SJCRH30 (cell line): Measurements from ENCODE around the gene NOXA1. TPM values are rescaled to one million over a fixed set of nuclear protein-coding genes. Genes with fewer than 3 reads are reported as not detected.

ENCODE experiments used
- DNase-seq, 2 experiments: peaks; one replicate each; pipeline ENCODE4 v3.0.0-alpha.2; 2015 to 2020
- H3K27ac ChIP-seq: fragments of 250-450 bp; sonication (Bioruptor Pico); 2 replicates; pipeline ENCODE4 v1.5.1; 2020; ENCODE audit warnings: mild to moderate bottlenecking, moderate library complexity
- H3K27me3 ChIP-seq: fragments of 250-450 bp; sonication (Bioruptor Pico); 2 replicates; pipeline ENCODE4 v1.5.1; 2020; ENCODE audit warnings: mild to moderate bottlenecking, moderate library complexity
- H3K36me3 ChIP-seq: fragments of 250-450 bp; sonication (Bioruptor Pico); 2 replicates; pipeline ENCODE4 v1.5.1; 2020; ENCODE audit warnings: mild to moderate bottlenecking, moderate library complexity
- H3K4me1 ChIP-seq: fragments of 250-450 bp; sonication (Bioruptor Pico); 2 replicates; pipeline ENCODE4 v1.5.1; 2020; ENCODE audit warnings: mild to moderate bottlenecking, moderate library complexity
- H3K4me3 ChIP-seq: fragments of 250-450 bp; sonication (Bioruptor Pico); 2 replicates; pipeline ENCODE4 v1.5.1; 2020; ENCODE audit warnings: mild to moderate bottlenecking, moderate library complexity
- H3K9me3 ChIP-seq: fragments of 250-450 bp; sonication (Bioruptor Pico); replicated peaks from 2 replicates; pipeline ENCODE4 v1.5.1; 2020; ENCODE audit warnings: mild to moderate bottlenecking, moderate library complexity
- total RNA-seq: library from RNA; depleted of rRNA; stranded (reverse); fragments of >200 nt; shearing (Covaris generic); gene quantifications from 2 replicates; pipeline ENCODE4 v1.2.3, GENCODE V29; 2014

NOXA1 gene
- total RNA-seq, 1 experiment from 2014 or later = not detected

- no peak for DNase-seq
- Histone ChIP-seq H3K4me3 (no peak overlapping the region), H3K27ac (no peak overlapping the region), H3K9me3 (no peaks in the 10 kb centered on the region), H3K4me1 (peaks cover 7% of the 10 kb centered on the region; the same call in 1 of the 2 replicates), H3K27me3 (no peaks in the 10 kb centered on the region), H3K36me3 (peaks cover 48% of the 10 kb centered on the region)
Measured at GRCh38 chr9:137454597-137455358, 31.6 kb downstream of the NOXA1 start.

- Histone ChIP-seq H3K4me1 (peaks cover 10% of the 10 kb centered on the region; the same call in 1 of the 2 replicates), H3K9me3 (no peaks in the 10 kb centered on the region), H3K27me3 (no peaks in the 10 kb centered on the region), H3K36me3 (peaks cover 44% of the 10 kb centered on the region), H3K4me3 (no peak overlapping the region), H3K27ac (no peak overlapping the region)
- DNase-seq = no peak
Measured at GRCh38 chr9:137455359-137455991, 32.3 kb downstream of the NOXA1 start.

- Histone ChIP-seq H3K4me1 (peaks cover 10% of the 10 kb centered on the region; the same call in 1 of the 2 replicates), H3K36me3 (peaks cover 44% of the 10 kb centered on the region), H3K9me3 (no peaks in the 10 kb centered on the region), H3K4me3 (no peak overlapping the region), H3K27ac (no peak overlapping the region), H3K27me3 (no peaks in the 10 kb centered on the region)
- no peak for DNase-seq
Measured at GRCh38 chr9:137456061-137456863, 33.1 kb downstream of the NOXA1 start.

GRCh38 chr9:137456864-137457405, 33.7 kb downstream of the NOXA1 start:
- H3K36me3 ChIP-seq = peaks cover 44% of the 10 kb centered on the region
- DNase-seq = no peak
- no peak overlapping the region for H3K27ac ChIP-seq
- H3K9me3 ChIP-seq = no peaks in the 10 kb centered on the region
- H3K27me3 ChIP-seq = no peaks in the 10 kb centered on the region
- no peak overlapping the region for H3K4me3 ChIP-seq
- H3K4me1 ChIP-seq = peaks cover 10% of the 10 kb centered on the region; the same call in 1 of the 2 replicates

GRCh38 chr9:137457406-137458193, 34.4 kb downstream of the NOXA1 start:
- DNase-seq = no peak
- no peak overlapping the region for H3K27ac ChIP-seq
- no peaks in the 10 kb centered on the region for H3K9me3 ChIP-seq
- H3K4me1 ChIP-seq = peaks cover 10% of the 10 kb centered on the region; the same call in 1 of the 2 replicates
- no peak overlapping the region; the same call in 1 of the 2 replicates for H3K4me3 ChIP-seq
- H3K36me3 ChIP-seq = peaks cover 40% of the 10 kb centered on the region
- H3K27me3 ChIP-seq = no peaks in the 10 kb centered on the region

GRCh38 chr9:137458194-137459151, 35.3 kb downstream of the NOXA1 start:
- peak overlapping the region; percentile 79 for H3K4me3 ChIP-seq
- no peak for DNase-seq
- H3K27ac ChIP-seq = no peak overlapping the region; the same call in 1 of the 2 replicates
- no peaks in the 10 kb centered on the region for H3K9me3 ChIP-seq
- peaks cover 32% of the 10 kb centered on the region for H3K36me3 ChIP-seq
- no peaks in the 10 kb centered on the region for H3K27me3 ChIP-seq
- H3K4me1 ChIP-seq = peaks cover 10% of the 10 kb centered on the region; the same call in 1 of the 2 replicates

GRCh38 chr9:137459152-137459600, 36.0 kb downstream of the NOXA1 start, which contains the start of gene NSMF:
Gene NSMF (minus strand): TSS chr9:137459334. CDS start chr9:137459102, 232 bp downstream.
- Histone ChIP-seq H3K4me3 (peak within 1 kb of the TSS; percentile 79), H3K27ac (peak within 1 kb of the TSS; percentile 40), H3K36me3 (peaks cover 27% of the 10 kb centered on the region), H3K9me3 (no peaks in the 10 kb centered on the region), H3K27me3 (no peaks in the 10 kb centered on the region), H3K4me1 (peaks cover 10% of the 10 kb centered on the region; the same call in 1 of the 2 replicates)
- DNase-seq = peak; percentile 94 to 95

- Histone ChIP-seq H3K9me3 (no peaks in the 10 kb centered on the region), H3K27ac (peak overlapping the region; percentile 40), H3K36me3 (peaks cover 24% of the 10 kb centered on the region), H3K4me3 (peak overlapping the region; percentile 79), H3K27me3 (no peaks in the 10 kb centered on the region), H3K4me1 (peaks cover 10% of the 10 kb centered on the region; the same call in 1 of the 2 replicates)
- peak in 1 of 2 experiments; percentile 56 for DNase-seq
Measured at GRCh38 chr9:137459601-137460362, 36.6 kb downstream of the NOXA1 start.

GRCh38 chr9:137460363-137461315, 37.4 kb downstream of the NOXA1 start:
- Histone ChIP-seq H3K36me3 (peaks cover 15% of the 10 kb centered on the region), H3K27ac (no peak overlapping the region), H3K27me3 (no peaks in the 10 kb centered on the region), H3K4me1 (peaks cover 10% of the 10 kb centered on the region; the same call in 1 of the 2 replicates), H3K9me3 (no peaks in the 10 kb centered on the region), H3K4me3 (no peak overlapping the region)
- no peak for DNase-seq

GRCh38 chr9:137461316-137461662, 38.1 kb downstream of the NOXA1 start:
- Histone ChIP-seq H3K9me3 (no peaks in the 10 kb centered on the region), H3K4me1 (peaks cover 10% of the 10 kb centered on the region; the same call in 1 of the 2 replicates), H3K27me3 (no peaks in the 10 kb centered on the region), H3K4me3 (no peak overlapping the region), H3K36me3 (peaks cover 9% of the 10 kb centered on the region), H3K27ac (no peak overlapping the region)
- no peak for DNase-seq

GRCh38 chr9:137461663-137462395, 38.6 kb downstream of the NOXA1 start:
- H3K27ac ChIP-seq = no peak overlapping the region
- H3K9me3 ChIP-seq = no peaks in the 10 kb centered on the region
- H3K4me1 ChIP-seq = peaks cover 10% of the 10 kb centered on the region; the same call in 1 of the 2 replicates
- no peak overlapping the region for H3K4me3 ChIP-seq
- H3K27me3 ChIP-seq = no peaks in the 10 kb centered on the region
- H3K36me3 ChIP-seq = peaks cover 5% of the 10 kb centered on the region; the same call in 1 of the 2 replicates
- DNase-seq = no peak
